ENCODE results near the gene RNF123. TPM values are rescaled to one million over a fixed set of nuclear protein-coding genes. Genes with fewer than 3 reads are reported as not detected.

RNF123 gene
- total and polyA plus RNA-seq, 2 experiments from 2014 or later = 14.6 to 32.5 TPM

DNA sequence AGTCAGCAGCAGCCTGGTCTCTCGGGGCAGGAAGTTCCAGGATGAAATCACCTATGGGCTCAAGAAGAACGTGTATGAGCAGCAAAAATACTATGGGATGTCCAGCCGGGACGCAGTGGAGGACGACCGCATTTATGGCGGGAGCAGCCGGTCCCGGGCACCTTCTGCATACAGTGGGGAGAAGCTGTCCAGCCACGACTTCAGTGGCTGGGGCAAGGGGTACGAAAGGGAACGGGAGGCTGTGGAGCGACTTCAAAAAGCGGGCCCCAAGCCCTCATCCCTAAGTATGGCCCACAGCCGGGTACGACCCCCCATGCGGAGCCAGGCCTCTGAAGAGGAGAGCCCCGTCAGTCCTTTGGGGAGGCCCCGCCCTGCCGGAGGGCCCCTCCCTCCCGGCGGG is 27.3 kb upstream of the RNF123 start:
- H3K79me2 ChIP-seq (replicated peaks; ENCODE audit: insufficient read depth) = no peaks in the 10 kb centered on the region
- H3K36me3 Mint-ChIP-seq (ENCODE audit: low read depth) = no peaks in the 10 kb centered on the region; the same call in 2 of the 3 replicates
- peaks cover 10% of the 10 kb centered on the region for H3K4me1 Mint-ChIP-seq
- no peaks in the 10 kb centered on the region for H3K27me3 ChIP-seq (ENCODE audit: insufficient read depth)
- no peak overlapping the region for H3K27ac ChIP-seq (ENCODE audit: low read depth)
- H4K20me1 ChIP-seq (replicated peaks; ENCODE audit: insufficient read depth) = no peaks in the 10 kb centered on the region
- no peaks in the 10 kb centered on the region for H3K4me1 ChIP-seq (ENCODE audit: insufficient read depth)
- no peak overlapping the region for H3K4me2 ChIP-seq
- TF ChIP-seq JUNB (IDR thresholded peaks at IDR 0.05; ENCODE audit: unreplicated experiment) = no peak
- TF ChIP-seq ZNF331 (CRISPR knock-in tag; IDR thresholded peaks at IDR 0.05; ENCODE audit: low read depth) = no peak
- no peak for TF ChIP-seq ZNF114 (CRISPR knock-in tag; IDR thresholded peaks at IDR 0.05)
- TF ChIP-seq EZH2 (IDR thresholded peaks at IDR 0.05; ENCODE audit: low read depth, unreplicated experiment) = no peak
- no peak for TF ChIP-seq STAT1 (IDR thresholded peaks at IDR 0.05; ENCODE audit: unreplicated experiment)
- TF ChIP-seq, protein P1, sequence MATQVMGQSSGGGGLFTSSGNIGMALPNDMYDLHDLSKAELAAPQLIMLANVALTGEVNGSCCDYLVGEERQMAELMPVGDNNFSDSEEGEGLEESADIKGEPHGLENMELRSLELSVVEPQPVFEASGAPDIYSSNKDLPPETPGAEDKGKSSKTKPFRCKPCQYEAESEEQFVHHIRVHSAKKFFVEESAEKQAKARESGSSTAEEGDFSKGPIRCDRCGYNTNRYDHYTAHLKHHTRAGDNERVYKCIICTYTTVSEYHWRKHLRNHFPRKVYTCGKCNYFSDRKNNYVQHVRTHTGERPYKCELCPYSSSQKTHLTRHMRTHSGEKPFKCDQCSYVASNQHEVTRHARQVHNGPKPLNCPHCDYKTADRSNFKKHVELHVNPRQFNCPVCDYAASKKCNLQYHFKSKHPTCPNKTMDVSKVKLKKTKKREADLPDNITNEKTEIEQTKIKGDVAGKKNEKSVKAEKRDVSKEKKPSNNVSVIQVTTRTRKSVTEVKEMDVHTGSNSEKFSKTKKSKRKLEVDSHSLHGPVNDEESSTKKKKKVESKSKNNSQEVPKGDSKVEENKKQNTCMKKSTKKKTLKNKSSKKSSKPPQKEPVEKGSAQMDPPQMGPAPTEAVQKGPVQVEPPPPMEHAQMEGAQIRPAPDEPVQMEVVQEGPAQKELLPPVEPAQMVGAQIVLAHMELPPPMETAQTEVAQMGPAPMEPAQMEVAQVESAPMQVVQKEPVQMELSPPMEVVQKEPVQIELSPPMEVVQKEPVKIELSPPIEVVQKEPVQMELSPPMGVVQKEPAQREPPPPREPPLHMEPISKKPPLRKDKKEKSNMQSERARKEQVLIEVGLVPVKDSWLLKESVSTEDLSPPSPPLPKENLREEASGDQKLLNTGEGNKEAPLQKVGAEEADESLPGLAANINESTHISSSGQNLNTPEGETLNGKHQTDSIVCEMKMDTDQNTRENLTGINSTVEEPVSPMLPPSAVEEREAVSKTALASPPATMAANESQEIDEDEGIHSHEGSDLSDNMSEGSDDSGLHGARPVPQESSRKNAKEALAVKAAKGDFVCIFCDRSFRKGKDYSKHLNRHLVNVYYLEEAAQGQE (IDR thresholded peaks at IDR 0.05; ENCODE audit: unreplicated experiment) = no peak
- no peak for TF ChIP-seq POLR2AphosphoS5 (IDR thresholded peaks at IDR 0.05; ENCODE audit: low read depth)
- TF ChIP-seq, protein P2, sequence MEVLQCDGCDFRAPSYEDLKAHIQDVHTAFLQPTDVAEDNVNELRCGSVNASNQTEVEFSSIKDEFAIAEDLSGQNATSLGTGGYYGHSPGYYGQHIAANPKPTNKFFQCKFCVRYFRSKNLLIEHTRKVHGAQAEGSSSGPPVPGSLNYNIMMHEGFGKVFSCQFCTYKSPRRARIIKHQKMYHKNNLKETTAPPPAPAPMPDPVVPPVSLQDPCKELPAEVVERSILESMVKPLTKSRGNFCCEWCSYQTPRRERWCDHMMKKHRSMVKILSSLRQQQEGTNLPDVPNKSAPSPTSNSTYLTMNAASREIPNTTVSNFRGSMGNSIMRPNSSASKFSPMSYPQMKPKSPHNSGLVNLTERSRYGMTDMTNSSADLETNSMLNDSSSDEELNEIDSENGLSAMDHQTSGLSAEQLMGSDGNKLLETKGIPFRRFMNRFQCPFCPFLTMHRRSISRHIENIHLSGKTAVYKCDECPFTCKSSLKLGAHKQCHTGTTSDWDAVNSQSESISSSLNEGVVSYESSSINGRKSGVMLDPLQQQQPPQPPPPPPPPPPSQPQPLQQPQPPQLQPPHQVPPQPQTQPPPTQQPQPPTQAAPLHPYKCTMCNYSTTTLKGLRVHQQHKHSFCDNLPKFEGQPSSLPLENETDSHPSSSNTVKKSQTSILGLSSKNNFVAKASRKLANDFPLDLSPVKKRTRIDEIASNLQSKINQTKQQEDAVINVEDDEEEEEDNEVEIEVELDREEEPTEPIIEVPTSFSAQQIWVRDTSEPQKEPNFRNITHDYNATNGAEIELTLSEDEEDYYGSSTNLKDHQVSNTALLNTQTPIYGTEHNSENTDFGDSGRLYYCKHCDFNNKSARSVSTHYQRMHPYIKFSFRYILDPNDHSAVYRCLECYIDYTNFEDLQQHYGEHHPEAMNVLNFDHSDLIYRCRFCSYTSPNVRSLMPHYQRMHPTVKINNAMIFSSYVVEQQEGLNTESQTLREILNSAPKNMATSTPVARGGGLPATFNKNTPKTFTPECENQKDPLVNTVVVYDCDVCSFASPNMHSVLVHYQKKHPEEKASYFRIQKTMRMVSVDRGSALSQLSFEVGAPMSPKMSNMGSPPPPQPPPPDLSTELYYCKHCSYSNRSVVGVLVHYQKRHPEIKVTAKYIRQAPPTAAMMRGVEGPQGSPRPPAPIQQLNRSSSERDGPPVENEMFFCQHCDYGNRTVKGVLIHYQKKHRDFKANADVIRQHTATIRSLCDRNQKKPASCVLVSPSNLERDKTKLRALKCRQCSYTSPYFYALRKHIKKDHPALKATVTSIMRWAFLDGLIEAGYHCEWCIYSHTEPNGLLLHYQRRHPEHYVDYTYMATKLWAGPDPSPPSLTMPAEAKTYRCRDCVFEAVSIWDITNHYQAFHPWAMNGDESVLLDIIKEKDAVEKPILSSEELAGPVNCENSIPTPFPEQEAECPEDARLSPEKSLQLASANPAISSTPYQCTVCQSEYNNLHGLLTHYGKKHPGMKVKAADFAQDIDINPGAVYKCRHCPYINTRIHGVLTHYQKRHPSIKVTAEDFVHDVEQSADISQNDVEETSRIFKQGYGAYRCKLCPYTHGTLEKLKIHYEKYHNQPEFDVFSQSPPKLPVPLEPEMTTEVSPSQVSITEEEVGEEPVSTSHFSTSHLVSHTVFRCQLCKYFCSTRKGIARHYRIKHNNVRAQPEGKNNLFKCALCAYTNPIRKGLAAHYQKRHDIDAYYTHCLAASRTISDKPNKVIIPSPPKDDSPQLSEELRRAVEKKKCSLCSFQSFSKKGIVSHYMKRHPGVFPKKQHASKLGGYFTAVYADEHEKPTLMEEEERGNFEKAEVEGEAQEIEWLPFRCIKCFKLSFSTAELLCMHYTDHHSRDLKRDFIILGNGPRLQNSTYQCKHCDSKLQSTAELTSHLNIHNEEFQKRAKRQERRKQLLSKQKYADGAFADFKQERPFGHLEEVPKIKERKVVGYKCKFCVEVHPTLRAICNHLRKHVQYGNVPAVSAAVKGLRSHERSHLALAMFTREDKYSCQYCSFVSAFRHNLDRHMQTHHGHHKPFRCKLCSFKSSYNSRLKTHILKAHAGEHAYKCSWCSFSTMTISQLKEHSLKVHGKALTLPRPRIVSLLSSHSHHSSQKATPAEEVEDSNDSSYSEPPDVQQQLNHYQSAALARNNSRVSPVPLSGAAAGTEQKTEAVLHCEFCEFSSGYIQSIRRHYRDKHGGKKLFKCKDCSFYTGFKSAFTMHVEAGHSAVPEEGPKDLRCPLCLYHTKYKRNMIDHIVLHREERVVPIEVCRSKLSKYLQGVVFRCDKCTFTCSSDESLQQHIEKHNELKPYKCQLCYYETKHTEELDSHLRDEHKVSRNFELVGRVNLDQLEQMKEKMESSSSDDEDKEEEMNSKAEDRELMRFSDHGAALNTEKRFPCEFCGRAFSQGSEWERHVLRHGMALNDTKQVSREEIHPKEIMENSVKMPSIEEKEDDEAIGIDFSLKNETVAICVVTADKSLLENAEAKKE (CRISPR knock-in tag; IDR thresholded peaks at IDR 0.05) = no peak
- TF ChIP-seq, protein P3, sequence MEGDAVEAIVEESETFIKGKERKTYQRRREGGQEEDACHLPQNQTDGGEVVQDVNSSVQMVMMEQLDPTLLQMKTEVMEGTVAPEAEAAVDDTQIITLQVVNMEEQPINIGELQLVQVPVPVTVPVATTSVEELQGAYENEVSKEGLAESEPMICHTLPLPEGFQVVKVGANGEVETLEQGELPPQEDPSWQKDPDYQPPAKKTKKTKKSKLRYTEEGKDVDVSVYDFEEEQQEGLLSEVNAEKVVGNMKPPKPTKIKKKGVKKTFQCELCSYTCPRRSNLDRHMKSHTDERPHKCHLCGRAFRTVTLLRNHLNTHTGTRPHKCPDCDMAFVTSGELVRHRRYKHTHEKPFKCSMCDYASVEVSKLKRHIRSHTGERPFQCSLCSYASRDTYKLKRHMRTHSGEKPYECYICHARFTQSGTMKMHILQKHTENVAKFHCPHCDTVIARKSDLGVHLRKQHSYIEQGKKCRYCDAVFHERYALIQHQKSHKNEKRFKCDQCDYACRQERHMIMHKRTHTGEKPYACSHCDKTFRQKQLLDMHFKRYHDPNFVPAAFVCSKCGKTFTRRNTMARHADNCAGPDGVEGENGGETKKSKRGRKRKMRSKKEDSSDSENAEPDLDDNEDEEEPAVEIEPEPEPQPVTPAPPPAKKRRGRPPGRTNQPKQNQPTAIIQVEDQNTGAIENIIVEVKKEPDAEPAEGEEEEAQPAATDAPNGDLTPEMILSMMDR (conservative IDR thresholded peaks at IDR 0.05; ENCODE audit: low read depth in 2 of 2) = no peak
- TF ChIP-seq, protein P4, sequence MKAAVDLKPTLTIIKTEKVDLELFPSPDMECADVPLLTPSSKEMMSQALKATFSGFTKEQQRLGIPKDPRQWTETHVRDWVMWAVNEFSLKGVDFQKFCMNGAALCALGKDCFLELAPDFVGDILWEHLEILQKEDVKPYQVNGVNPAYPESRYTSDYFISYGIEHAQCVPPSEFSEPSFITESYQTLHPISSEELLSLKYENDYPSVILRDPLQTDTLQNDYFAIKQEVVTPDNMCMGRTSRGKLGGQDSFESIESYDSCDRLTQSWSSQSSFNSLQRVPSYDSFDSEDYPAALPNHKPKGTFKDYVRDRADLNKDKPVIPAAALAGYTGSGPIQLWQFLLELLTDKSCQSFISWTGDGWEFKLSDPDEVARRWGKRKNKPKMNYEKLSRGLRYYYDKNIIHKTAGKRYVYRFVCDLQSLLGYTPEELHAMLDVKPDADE (IDR thresholded peaks at IDR 0.05) = no peak
- no peak for TF ChIP-seq CREB1 (CRISPR knock-in tag; IDR thresholded peaks at IDR 0.05; ENCODE audit: low read depth)
- no peak for TF ChIP-seq NANOG (IDR thresholded peaks at IDR 0.05; ENCODE audit: borderline replicate concordance)
- TF ChIP-seq EZH2phosphoT487 (IDR thresholded peaks at IDR 0.05; ENCODE audit: unreplicated experiment) = no peak
- H3K9me3 Mint-ChIP-seq = no peaks in the 10 kb centered on the region
- no peak overlapping the region for H3K4me3 Mint-ChIP-seq
- DNase-seq (ENCODE audit: low spot score) (no peak), ATAC-seq (no peak; the same call in 2 of the 3 replicates)
- H3K36me3 ChIP-seq (ENCODE audit: insufficient read depth) = no peaks in the 10 kb centered on the region
- no peaks in the 10 kb centered on the region for H3K9me2 ChIP-seq (ENCODE audit: insufficient read depth)
- H3F3A ChIP-seq (replicated peaks; ENCODE audit: low read depth) = no peaks in the 10 kb centered on the region
- no peak overlapping the region for H2AFZ ChIP-seq
- no peak overlapping the region for H3K4me3 ChIP-seq
- H3K27ac Mint-ChIP-seq = no peak overlapping the region
- peaks cover 13% of the 10 kb centered on the region for H3K27me3 Mint-ChIP-seq (ENCODE audit: insufficient read depth, low read depth, poor library complexity)

Data from GM23338 (cell line).